Endothelial cell of coronary artery (primary cell): ENCODE results near the gene MAPK4. TPM values are rescaled to one million over a fixed set of nuclear protein-coding genes. Genes with fewer than 3 reads are reported as not detected.

Experiments
- total RNA-seq: library from RNA; depleted of rRNA; stranded (reverse); fragments of >200 nt; gene quantifications from 2 replicates; pipeline ENCODE4 v1.2.3, GENCODE V29; 2014

Gene MAPK4
- total RNA-seq: under 0.01 TPM in 1 of 2 replicates, not detected in the other

GRCh38 chr18:50559752-50560680 is at the start of gene MAPK4:
Gene MAPK4, plus strand, starts transcription at chr18:50560087. Its CDS starts 103,872 bp downstream, at chr18:50663959.

Other genes with a start within 250 kb of the MAPK4 start
- 5.2 and 15.0 TPM in 2 replicates for gene SKA1, start 185.0 kb upstream of the MAPK4 start, total RNA-seq